ENCODE measurements around the gene ULK1.

ULK1 gene

GRCh38 chr12:131922772-131923171 lies 28.4 kb downstream of the ULK1 start:
- no peaks in the 10 kb centered on the region for H3K36me3 ChIP-seq (ENCODE audit: control insufficient read depth, insufficient read depth, low read length)
- H3K4me1 ChIP-seq: no peaks in the 10 kb centered on the region
- H3K9me3 ChIP-seq (ENCODE audit: control insufficient read depth, low read length): no peaks in the 10 kb centered on the region
- TF ChIP-seq CTCF (IDR thresholded peaks at IDR 0.05): no peak
- no peak overlapping the region for H3K27ac ChIP-seq
- no peaks in the 10 kb centered on the region for H3K79me2 ChIP-seq
- H3K4me3 ChIP-seq (ENCODE audit: low read depth, low read length): no peak overlapping the region
- H2AFZ ChIP-seq: no peak overlapping the region
- H3K27me3 ChIP-seq (ENCODE audit: control insufficient read depth, insufficient read depth, low read length): no peaks in the 10 kb centered on the region
- no peak overlapping the region for H3K9ac ChIP-seq
- no peak overlapping the region for H3K4me2 ChIP-seq (ENCODE audit: low read length)

GRCh38 chr12:131923260-131923659 lies 28.8 kb downstream of the ULK1 start:
- H3K79me2 ChIP-seq: no peaks in the 10 kb centered on the region
- H3K4me3 ChIP-seq (ENCODE audit: low read depth, low read length): no peak overlapping the region
- H3K4me2 ChIP-seq (ENCODE audit: low read length): no peak overlapping the region
- H3K9me3 ChIP-seq (ENCODE audit: control insufficient read depth, low read length): no peaks in the 10 kb centered on the region
- H3K27me3 ChIP-seq (ENCODE audit: control insufficient read depth, insufficient read depth, low read length): no peaks in the 10 kb centered on the region
- H3K9ac ChIP-seq: no peak overlapping the region
- H3K36me3 ChIP-seq (ENCODE audit: control insufficient read depth, insufficient read depth, low read length): no peaks in the 10 kb centered on the region
- no peak overlapping the region for H2AFZ ChIP-seq
- TF ChIP-seq CTCF (IDR thresholded peaks at IDR 0.05): no peak
- no peaks in the 10 kb centered on the region for H3K4me1 ChIP-seq
- H3K27ac ChIP-seq: no peak overlapping the region

GRCh38 chr12:131927110-131928079 lies 33.0 kb downstream of the ULK1 start:
- Histone ChIP-seq H3K4me1 (no peaks in the 10 kb centered on the region), H3K27ac (no peak overlapping the region), H3K79me2 (peaks cover 2% of the 10 kb centered on the region), H3K4me3 (ENCODE audit: low read depth, low read length) (no peak overlapping the region), H3K27me3 (ENCODE audit: control insufficient read depth, insufficient read depth, low read length) (no peaks in the 10 kb centered on the region), H3K4me2 (ENCODE audit: low read length) (no peak overlapping the region), H3K9ac (no peak overlapping the region), H3K9me3 (ENCODE audit: control insufficient read depth, low read length) (no peaks in the 10 kb centered on the region), H3K36me3 (ENCODE audit: control insufficient read depth, insufficient read depth, low read length) (no peaks in the 10 kb centered on the region), H2AFZ (no peak overlapping the region)
- TF ChIP-seq CTCF (IDR thresholded peaks at IDR 0.05): no peak

- H3K79me2 ChIP-seq: peaks cover 2% of the 10 kb centered on the region
- TF ChIP-seq CTCF (IDR thresholded peaks at IDR 0.05): no peak
- H3K9me3 ChIP-seq (ENCODE audit: control insufficient read depth, low read length): no peaks in the 10 kb centered on the region
- no peak overlapping the region for H3K9ac ChIP-seq
- no peaks in the 10 kb centered on the region for H3K27me3 ChIP-seq (ENCODE audit: control insufficient read depth, insufficient read depth, low read length)
- no peaks in the 10 kb centered on the region for H3K36me3 ChIP-seq (ENCODE audit: control insufficient read depth, insufficient read depth, low read length)
- no peaks in the 10 kb centered on the region for H3K4me1 ChIP-seq
- peak overlapping the region; percentile 74 for H3K4me2 ChIP-seq (ENCODE audit: low read length)
- H2AFZ ChIP-seq: peak overlapping the region; percentile 94
- peak overlapping the region; percentile 36 for H3K27ac ChIP-seq
- H3K4me3 ChIP-seq (ENCODE audit: low read depth, low read length): peak overlapping the region; percentile 59
Observed at GRCh38 chr12:131928080-131928710, 33.8 kb downstream of the ULK1 start.
